Measurements from ENCODE around the gene SLIRP.
"Not testable (repeated sequence)": the region's sequence is repeated elsewhere in the genome, so short reads cannot be mapped to it uniquely, and the experiment has no call there.

SLIRP gene

DNA sequence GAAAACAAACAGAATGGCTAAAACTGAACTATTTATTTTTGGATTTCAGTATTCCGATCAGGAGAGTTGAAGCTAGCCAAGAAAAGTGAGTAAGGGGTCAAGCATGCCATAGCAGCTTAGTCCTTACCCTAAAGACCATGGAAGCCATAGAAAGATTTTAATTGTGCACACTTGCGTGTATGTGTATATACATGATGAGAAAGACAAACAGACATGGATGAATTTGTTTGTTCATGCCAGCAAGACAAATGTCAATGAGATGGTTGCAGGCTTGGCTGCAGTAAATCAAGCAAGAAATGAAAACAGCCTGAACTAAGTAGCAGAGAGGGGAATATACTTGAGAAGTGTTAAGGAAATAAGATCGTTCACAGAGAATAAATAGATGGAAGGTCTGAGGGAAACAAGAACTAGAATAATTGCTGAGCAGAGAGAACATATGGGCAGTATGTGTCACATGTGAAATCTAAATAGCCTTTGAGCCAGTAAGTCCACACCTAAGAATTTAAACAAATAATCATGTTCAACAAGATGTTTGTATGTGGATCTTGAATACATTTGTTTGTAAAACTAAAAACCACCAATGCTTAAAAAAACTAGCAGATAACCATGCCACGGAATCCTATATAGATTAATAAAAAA, 38.3 kb downstream of the SLIRP start:
- no peak for DNase-seq (ENCODE audit: low spot score)

DNA sequence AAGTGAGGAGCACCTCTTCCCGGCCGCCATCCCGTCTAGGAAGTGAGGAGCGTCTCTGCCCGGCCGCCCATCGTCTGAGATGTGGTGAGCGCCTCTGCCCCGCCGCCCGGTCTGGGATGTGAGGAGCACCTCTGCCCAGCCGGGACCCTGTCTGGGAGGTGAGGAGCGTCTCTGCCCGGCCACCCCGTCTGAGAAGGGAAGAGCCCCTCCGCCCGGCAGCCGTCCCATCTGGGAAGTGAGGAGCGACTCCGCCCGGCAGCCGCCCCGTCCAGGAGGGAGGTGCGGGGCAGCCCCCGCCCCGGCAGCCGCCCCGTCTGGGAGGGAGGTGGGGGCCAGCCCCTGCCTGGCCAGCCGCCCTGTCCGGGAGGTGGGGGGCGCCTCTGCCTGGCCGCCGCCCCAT, 39.5 kb downstream of the SLIRP start:
- DNase-seq (ENCODE audit: low spot score), result not testable (repeated sequence)

GRCh38 chr14:77752266-77752665, 44.4 kb downstream of the SLIRP start:
- no peak for DNase-seq (ENCODE audit: low spot score)

GRCh38 chr14:77752799-77753516, 45.1 kb downstream of the SLIRP start:
- no peak for DNase-seq (ENCODE audit: low spot score)

DNA sequence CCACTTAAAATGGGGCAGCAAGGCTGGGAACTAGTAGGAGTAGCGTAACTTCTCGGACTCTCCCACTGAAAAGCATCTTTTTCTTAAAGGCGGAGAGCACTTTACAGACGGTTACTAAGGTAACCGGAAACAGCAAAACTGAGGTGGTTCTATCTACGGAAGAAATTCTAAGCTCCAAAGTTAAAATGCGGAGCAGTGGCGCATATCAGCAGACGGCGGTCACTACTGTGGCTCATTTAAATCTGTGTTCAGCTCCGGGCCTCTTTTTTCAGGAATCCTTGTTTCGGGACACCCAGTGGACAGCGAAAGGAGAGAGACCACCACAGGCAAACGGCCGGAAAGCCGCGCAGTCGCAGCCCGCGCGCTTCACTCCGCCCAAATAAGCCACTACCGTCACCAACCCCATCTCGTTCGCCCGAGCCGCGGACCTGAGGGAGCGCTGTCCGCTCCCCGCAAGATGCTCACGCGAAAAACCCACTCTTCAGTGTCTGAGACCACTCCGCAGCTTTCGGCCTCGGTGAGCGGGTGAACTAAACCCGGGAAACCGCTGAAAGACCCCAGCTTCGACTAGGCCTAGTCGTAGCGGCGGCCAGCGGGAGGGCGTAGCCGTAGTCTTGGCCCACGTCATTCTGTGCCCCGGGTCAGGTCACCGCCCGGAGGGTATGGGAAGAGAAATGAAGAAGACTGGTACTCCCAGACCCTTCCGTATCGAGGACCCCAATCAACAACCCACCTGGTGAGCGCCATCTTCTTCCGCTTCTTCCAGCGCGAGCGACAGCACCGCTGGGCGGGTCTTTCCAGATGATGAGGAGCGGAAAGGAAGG, 52.7 kb downstream of the SLIRP start, which contains the start of gene SNW1:
SNW1 (minus strand) TSS at position 776 of the 824 bp plus-strand sequence; CDS start at position 747, 29 bp downstream.
- peak; percentile 96 for DNase-seq (ENCODE audit: low spot score)

DNA sequence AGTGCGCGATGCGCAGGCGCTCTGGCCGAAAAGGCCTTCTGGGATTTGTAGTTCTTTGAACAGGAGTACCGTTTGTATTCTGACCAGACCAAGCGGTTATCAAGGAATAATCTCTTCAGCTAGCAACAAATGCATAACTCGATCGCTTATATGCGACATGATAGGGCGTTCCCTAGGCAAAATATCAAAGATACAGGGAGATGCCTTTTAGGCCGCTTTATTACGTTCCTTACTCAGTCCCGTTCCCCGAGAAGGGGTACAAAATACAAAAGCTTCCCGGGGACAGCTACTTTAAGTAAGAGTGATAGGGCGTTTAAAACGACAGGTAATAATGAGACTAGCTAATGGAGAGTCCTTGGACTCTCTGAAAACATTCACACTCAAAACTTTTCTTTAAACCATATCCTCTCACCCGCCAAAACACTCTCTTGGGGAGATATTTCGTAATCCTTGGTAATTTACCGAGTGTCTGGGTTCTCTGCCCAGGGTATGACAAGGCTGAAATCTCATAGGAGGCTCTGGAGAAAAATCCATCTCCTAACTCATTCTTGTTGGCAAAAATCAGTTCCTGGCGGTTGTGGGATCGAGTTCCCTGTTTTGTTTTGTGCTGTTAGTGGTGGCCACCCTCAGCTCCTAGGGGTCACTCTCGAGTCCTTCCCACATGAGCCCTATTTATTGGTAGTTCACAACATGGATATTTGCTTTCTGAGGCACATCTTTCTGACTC, 53.5 kb downstream of the SLIRP start:
- peak; percentile 8 for DNase-seq (ENCODE audit: low spot score)

DNA sequence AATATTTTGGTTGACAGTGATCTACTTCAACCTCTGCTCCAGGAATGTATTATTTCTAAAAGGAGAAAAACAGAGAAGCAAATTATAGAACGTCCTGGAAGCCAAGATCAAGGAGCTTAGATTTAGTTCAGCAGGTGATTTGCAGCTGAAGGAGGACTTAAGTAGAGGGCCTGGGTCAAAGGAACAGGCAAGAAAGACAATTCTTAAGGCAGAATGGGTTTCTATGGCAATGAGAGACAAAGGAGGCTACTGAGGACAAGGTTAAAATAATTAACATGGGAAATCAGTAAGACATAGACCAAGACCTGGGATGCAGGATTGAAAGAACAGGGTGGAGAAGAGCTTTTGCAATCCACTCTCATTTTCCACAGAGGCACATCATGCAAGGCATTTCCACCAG, 55.4 kb downstream of the SLIRP start:
- no peak for DNase-seq (ENCODE audit: low spot score)

DNA sequence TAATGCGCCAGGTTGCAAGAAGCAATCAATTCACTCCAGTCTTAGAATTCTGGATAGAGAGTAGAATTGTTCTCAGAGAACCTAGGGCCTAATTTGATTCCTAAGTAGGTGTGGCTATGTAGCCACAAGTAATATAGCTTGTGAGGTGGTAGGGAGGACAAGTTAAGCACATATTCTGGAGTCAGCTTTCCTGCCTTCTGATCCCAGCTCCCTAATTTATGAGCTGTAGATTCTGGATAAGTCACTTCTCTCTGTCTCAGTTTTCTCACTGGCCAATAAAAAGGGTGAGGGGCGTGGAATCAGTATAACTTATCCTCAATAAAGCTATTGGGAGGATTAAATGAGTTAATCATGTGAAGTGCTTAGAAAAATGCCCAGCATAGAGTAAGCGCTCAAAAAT, 56.1 kb downstream of the SLIRP start:
- DNase-seq (ENCODE audit: low spot score), result no peak
